Measurements from ENCODE around the gene GFI1B.

The GFI1B gene

DNA sequence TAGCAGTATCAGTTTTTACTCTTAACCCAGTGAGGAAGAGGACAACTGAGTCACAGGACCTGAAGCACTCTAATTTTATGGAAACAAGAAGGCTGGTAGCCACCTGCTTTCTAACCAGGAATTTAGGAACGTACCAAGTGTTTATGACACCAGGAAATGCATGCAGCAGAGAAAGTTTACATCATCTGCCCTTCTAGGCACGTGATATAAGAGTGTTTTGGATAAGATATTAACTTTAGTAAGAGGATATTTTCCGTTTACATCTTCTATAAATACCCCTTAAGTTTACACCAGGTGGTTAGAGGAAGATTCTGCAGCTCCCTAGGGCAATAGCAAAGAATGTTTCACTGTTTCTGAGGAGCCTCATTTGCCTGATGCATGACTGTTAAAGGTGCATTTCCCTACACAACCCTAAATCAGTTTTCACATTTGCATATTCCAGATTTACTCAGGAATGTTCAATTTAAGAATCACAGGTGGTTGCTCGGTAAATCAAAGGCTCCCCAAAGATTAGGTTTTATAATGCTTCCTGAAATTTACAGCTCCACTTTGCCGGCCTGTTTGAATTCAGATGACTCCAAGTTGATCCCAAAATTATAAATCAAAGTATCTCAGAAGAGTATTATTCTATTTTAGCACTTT lies 35.8 kb upstream of the GFI1B start:
- no peak for DNase-seq (ENCODE audit: low spot score)
- in situ Hi-C loops (cut with MboI; ENCODE audit: low sequenced_read_pairs, unreplicated experiment): no loop called here
- TF ChIP-seq, protein P1, sequence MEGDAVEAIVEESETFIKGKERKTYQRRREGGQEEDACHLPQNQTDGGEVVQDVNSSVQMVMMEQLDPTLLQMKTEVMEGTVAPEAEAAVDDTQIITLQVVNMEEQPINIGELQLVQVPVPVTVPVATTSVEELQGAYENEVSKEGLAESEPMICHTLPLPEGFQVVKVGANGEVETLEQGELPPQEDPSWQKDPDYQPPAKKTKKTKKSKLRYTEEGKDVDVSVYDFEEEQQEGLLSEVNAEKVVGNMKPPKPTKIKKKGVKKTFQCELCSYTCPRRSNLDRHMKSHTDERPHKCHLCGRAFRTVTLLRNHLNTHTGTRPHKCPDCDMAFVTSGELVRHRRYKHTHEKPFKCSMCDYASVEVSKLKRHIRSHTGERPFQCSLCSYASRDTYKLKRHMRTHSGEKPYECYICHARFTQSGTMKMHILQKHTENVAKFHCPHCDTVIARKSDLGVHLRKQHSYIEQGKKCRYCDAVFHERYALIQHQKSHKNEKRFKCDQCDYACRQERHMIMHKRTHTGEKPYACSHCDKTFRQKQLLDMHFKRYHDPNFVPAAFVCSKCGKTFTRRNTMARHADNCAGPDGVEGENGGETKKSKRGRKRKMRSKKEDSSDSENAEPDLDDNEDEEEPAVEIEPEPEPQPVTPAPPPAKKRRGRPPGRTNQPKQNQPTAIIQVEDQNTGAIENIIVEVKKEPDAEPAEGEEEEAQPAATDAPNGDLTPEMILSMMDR (IDR thresholded peaks at IDR 0.05; ENCODE audit: borderline replicate concordance, control extremely low read depth, extremely low read depth, insufficient read depth, missing control alignments): no peak

DNA sequence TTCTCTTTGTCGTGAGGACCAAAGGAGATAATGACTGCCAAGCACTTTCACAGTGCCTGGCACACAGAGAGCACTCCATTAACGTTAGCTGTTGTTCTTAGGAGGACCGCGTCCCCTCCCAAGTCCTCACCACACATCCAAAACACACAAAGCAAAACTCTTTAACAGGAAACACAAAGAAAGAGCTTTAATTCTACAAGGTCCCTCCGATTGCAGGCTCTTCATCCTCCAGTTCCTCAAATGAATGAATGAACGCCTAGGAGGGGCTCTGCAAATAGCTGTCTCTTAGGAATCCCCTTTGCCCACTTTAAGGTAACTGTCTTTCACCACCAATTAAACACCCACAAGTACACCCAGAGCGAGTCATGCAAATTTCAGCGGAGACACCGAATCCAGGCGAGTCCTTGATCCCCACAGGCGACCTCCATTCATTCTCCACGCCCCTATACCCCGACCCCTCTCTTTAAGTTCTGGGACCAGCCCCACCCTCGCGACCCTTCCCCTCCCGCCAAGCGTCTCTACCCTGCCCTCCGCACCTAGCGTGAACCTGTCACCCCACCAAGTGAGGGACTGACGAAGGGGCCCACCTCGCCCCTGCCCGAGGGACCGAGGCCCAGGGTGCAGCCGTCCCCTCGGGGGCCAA lies 34.7 kb upstream of the GFI1B start:
- in situ Hi-C loops (cut with MboI; ENCODE audit: low sequenced_read_pairs, unreplicated experiment): no loop called here

DNA sequence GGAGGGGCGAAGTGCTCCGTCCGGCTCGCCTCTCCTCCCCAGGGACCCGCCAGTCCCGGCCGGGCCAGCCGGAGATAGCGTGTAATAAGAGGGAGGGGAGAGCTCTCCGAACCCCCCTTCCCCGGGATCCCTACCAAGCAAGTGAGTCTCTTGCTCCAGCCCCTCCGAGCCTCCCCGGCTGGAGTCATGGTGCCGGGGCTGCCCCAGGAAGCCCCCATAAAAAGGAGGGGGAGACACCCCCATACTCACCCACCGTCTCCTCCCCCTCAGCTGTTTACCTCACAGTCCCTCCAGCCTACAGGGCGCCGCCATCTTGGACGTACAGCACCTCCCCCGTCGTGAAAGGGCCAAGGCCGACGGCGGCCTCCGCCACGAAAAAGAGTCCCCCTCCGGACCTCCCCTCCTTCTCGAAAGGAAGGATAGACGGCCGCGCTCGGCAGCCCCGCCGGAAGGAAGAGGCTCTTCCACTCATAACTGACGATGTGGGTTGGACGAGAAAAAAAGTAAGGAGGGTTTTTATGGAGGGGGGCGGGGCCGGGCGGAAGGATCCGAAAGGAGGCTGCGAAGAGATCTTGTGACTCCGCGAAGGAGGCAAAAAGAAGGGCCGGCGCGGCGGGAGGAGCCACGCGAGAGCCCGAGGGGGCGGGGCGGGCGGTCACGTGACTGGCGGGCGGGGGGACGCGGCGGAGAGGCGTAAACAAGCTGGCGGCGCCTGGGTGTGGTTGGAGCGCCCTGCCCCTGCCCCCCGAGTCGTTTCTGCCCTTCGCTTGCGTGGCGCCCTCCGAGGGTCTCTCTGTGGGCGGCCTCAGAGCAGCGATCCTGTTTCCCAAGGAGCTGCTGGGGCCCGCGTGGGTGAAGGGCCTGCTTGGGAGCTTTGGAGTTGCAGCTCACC lies 34.0 kb upstream of the GFI1B start, which contains the start of gene TSC1:
TSS of gene TSC1 (minus strand) at position 323 of the 892 bp plus-strand sequence. CDS start 15,744 bp downstream, outside the sequence.
- in situ Hi-C loops (cut with MboI; ENCODE audit: low sequenced_read_pairs, unreplicated experiment): no loop called here
- TF ChIP-seq, protein P1 (IDR thresholded peaks at IDR 0.05; ENCODE audit: borderline replicate concordance, control extremely low read depth, extremely low read depth, insufficient read depth, missing control alignments): no peak
- DNase-seq (ENCODE audit: low spot score): peak; percentile 97

More for the DNA sequence above, 34.7 kb upstream of the GFI1B start:
- no peak for DNase-seq (ENCODE audit: low spot score)
- TF ChIP-seq, protein P1 (IDR thresholded peaks at IDR 0.05; ENCODE audit: borderline replicate concordance, control extremely low read depth, extremely low read depth, insufficient read depth, missing control alignments): no peak

DNA sequence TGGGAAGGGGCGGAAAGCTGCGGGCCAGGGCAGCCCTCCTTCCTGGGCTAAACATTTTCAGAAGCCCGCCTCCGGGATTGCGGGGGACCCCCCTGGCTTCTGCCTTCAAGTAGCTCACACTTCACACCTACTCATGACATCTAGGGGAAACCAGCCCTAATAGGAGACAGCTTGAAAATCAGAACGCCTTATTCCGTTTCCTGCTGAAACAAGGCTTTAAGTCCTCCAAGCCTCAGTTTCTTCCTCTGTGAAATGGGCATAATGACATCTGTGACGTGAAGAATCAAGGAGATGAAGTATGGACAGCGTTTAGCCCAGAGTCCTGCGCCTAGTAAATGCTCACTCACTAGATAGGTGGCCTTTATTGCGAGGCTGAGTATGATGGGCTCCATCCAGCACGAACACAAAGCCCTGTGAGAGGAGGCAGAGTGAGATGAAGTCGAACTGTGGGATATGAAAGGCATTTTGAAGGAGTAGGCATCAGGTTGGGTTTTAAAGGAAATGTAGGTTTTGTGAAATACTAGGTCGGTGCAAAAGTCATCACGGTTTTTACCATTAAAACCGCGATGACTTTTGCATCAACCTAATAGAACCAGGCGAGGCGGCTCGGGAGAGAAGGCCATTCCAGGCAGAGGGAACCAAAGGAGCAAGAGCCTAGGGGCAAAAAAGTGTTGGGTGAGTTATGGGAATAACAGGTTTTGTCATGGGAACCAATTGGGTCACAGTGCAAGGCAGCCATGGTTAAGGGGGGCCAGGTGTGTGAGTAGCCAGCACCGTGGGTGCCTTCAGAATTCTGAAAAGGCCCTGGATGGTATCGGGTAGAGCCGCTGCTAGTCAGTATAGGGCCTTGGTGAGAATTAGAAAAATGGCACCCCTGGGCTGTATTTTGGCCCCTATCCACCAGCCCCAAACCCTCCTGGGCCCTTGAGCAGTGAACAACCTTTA lies 33.0 kb upstream of the GFI1B start:
- DNase-seq (ENCODE audit: low spot score): no peak
- in situ Hi-C loops (cut with MboI; ENCODE audit: low sequenced_read_pairs, unreplicated experiment): no loop called here

DNA sequence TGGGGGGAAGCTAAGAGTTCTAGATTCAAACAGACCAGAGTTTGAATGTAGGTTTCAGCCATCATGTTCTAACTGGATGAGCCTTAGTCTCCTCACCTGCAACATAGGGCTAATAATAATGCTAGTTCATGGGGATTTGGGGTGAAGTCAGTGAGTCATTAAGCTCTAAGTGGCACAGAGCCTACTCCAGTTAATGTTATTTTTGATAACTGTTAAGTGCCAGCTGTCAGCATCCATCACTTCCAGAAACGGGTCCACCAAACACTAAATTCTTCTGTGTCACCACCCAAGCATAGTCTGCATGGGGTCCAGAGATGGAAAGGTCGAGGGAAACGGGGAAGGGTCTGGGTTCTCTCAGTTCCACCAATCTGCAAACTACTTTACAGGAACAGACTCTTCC lies 32.3 kb upstream of the GFI1B start:
- in situ Hi-C loops (cut with MboI; ENCODE audit: low sequenced_read_pairs, unreplicated experiment): no loop called here

More for the DNA sequence above, 33.0 kb upstream of the GFI1B start:
- TF ChIP-seq, protein P1 (IDR thresholded peaks at IDR 0.05; ENCODE audit: borderline replicate concordance, control extremely low read depth, extremely low read depth, insufficient read depth, missing control alignments): no peak

More for the DNA sequence above, 32.3 kb upstream of the GFI1B start:
- TF ChIP-seq, protein P1 (IDR thresholded peaks at IDR 0.05; ENCODE audit: borderline replicate concordance, control extremely low read depth, extremely low read depth, insufficient read depth, missing control alignments): no peak
- no peak for DNase-seq (ENCODE audit: low spot score)
